Right lobe of liver (tissue), 4 donors: ENCODE results near the gene PNN.
"Not testable (repeated sequence)": the region's sequence is repeated elsewhere in the genome, so short reads cannot be mapped to it uniquely, and the experiment has no call there.

Source experiments
- CTCF ChIP-seq, 4 donors: fragments of 200-600 bp in 3 of 4; fragments of 450-650 bp in 1 of 4; IDR thresholded peaks; one replicate each; pipeline versions ENCODE4 v1.5.1 to v1.8.0; 2016 to 2022; ENCODE audit warnings: antibody characterized with exemption in 4 of 4, mild to moderate bottlenecking in 2 of 4
- POLR2A ChIP-seq: fragments of 450-650 bp; IDR thresholded peaks from one replicate; pipeline ENCODE4 v1.6.1; 2017; ENCODE audit warnings: antibody characterized with exemption, mild to moderate bottlenecking
- donor health status: DM: no; HTN: no; CAD: no.
- donor health status: DM: no; HTN: no; CAD: no.
- donor health status: DM: no; HTN: yes; CAD: no.

- TF ChIP-seq CTCF (IDR thresholded peaks at IDR 0.05); POLR2A: not testable (repeated sequence)
These were observed 45.4 kb downstream of the PNN start for GRCh38 chr14:39220473-39220872.
